B cell (primary cell): ENCODE data around the gene TNFRSF25. TPM values are rescaled to one million over a fixed set of nuclear protein-coding genes. Genes with fewer than 3 reads are reported as not detected.

ENCODE experiments used
- ATAC-seq: fragments of 200-7000 bp; cut with Tn5 transposase; one replicate; pipeline ENCODE4 v1.10.0; 2021; ENCODE audit warnings: low read depth, mild to moderate bottlenecking, moderate number of reproducible peaks, moderate library complexity
- CTCF ChIA-PET: fragments of 350-600 bp; sonication (Branson Sonifier 250); formaldehyde crosslinking; loops from one replicate; lab custom pipeline; 2021; ENCODE audit warnings: antibody characterized with exemption, inconsistent platforms; lab: Charles Lee
- POLR2A ChIA-PET: fragments of 350-600 bp; sonication (Branson Sonifier 250); formaldehyde crosslinking; loops from one replicate; lab custom pipeline; 2021; ENCODE audit warnings: antibody characterized with exemption; lab: Charles Lee
- DNase-seq: peaks from one replicate; pipeline ENCODE4 v3.0.0; 2013
- H2AFZ ChIP-seq: 2 replicates; pipeline ENCODE4 v1.6.1; 2012; ENCODE audit warnings: mild to moderate bottlenecking, low read depth, low read length; ENCODE audit not compliant: insufficient read depth, poor library complexity, severe bottlenecking
- H3K27ac ChIP-seq, 2 donors: 1 replicate in 1 of 2; 2 replicates in 1 of 2; pipeline ENCODE4 v1.5.1; 2012 to 2013; ENCODE audit warnings: low read length in 2 of 2, mild to moderate bottlenecking in 2 of 2, moderate library complexity in 1 of 2
- H3K27me3 ChIP-seq, 4 experiments: fragments of 200-600 bp in 1 of 4; sonication (generic) in 1 of 4; replicated peaks in 1 of 4; 1 replicate in 2 of 4; 2 replicates in 2 of 4; pipeline versions ENCODE4 v1.6.1 to v1.7.0; 2013 to 2016; ENCODE audit warnings: low read length in 3 of 4, mild to moderate bottlenecking in 2 of 4, mixed read lengths in 1 of 4, moderate library complexity in 1 of 4; ENCODE audit not compliant: insufficient read depth in 4 of 4, control insufficient read depth in 3 of 4; ENCODE audit errors: control extremely low read depth in 1 of 4
- H3K36me3 ChIP-seq, 2 experiments: replicated peaks in 1 of 2; 1 replicate in 1 of 2; 2 replicates in 1 of 2; pipeline versions ENCODE4 v1.6.1 to v1.7.1; 2013; ENCODE audit warnings: low read length in 1 of 2; ENCODE audit not compliant: insufficient read depth in 2 of 2, control insufficient read depth in 1 of 2; ENCODE audit errors: control extremely low read depth in 1 of 2, extremely low read depth in 1 of 2
- H3K4me1 ChIP-seq, 2 donors: fragments of 200-600 bp in 1 of 2; sonication (generic) in 1 of 2; 1 replicate in 1 of 2; 2 replicates in 1 of 2; pipeline versions ENCODE4 v1.5.1 to v1.6.1; 2013 to 2017; ENCODE audit warnings: low read length in 2 of 2; ENCODE audit not compliant: control insufficient read depth in 2 of 2, insufficient read depth in 2 of 2
- H3K4me2 ChIP-seq: replicated peaks from 2 replicates; pipeline ENCODE3; 2012; ENCODE audit warnings: mild to moderate bottlenecking, low read depth, low read length; ENCODE audit not compliant: poor library complexity, severe bottlenecking
- H3K4me3 ChIP-seq, 5 experiments: fragments of 200-600 bp in 1 of 5; sonication (generic) in 1 of 5; 1 replicate in 3 of 5; 2 replicates in 2 of 5; pipeline versions ENCODE4 v1.5.1 to v1.7.0; 2011 to 2016; ENCODE audit warnings: low read length in 4 of 5, mild to moderate bottlenecking in 4 of 5, low read depth in 2 of 5, control low read depth in 1 of 5, moderate library complexity in 1 of 5; ENCODE audit not compliant: insufficient read depth in 1 of 5; ENCODE audit errors: control extremely low read depth in 1 of 5, extremely low read depth in 1 of 5
- H3K79me2 ChIP-seq: fragments of 200-600 bp; sonication (generic); one replicate; pipeline ENCODE4 v1.6.0; 2016; ENCODE audit warnings: low read length; ENCODE audit not compliant: control insufficient read depth, insufficient read depth
- H3K9ac ChIP-seq: fragments of 200-600 bp; sonication (generic); 2 replicates; pipeline ENCODE4 v1.6.1; 2017; ENCODE audit warnings: mild to moderate bottlenecking, low read length, moderate library complexity
- H3K9me3 ChIP-seq, 3 donors: one replicate each; pipeline versions ENCODE4 v1.6.1 to v1.7.1; 2013; ENCODE audit warnings: low read length in 2 of 3; ENCODE audit not compliant: control insufficient read depth in 2 of 3, insufficient read depth in 1 of 3; ENCODE audit errors: control extremely low read depth in 1 of 3
- H4K20me1 ChIP-seq: 2 replicates; pipeline ENCODE4 v1.6.0; 2012; ENCODE audit warnings: mild to moderate bottlenecking, low read length; ENCODE audit not compliant: insufficient read depth, control insufficient read depth, poor library complexity, severe bottlenecking
- H3K27ac Mint-ChIP-seq: one replicate; pipeline ENCODE4 v1.8.0; 2021; ENCODE audit warnings: mixed read lengths
- H3K27me3 Mint-ChIP-seq: one replicate; pipeline ENCODE4 v1.8.0; 2021; ENCODE audit warnings: mixed read lengths
- H3K4me1 Mint-ChIP-seq: one replicate; pipeline ENCODE4 v1.8.0; 2021; ENCODE audit warnings: mixed read lengths
- H3K4me3 Mint-ChIP-seq: one replicate; pipeline ENCODE4 v1.8.0; 2021; ENCODE audit warnings: mixed read lengths
- H3K9me3 Mint-ChIP-seq: one replicate; pipeline ENCODE4 v1.8.0; 2022; ENCODE audit warnings: mixed read lengths; ENCODE audit not compliant: insufficient read depth
- EZH2 ChIP-seq: IDR thresholded peaks from 2 replicates; pipeline ENCODE4 v1.6.1; 2012; ENCODE audit warnings: borderline replicate concordance, low read depth, mild to moderate bottlenecking, moderate library complexity, low read length; ENCODE audit not compliant: insufficient read depth, poor library complexity, severe bottlenecking
- WGBS: methylation state at CpG from one replicate; pipeline ENCODE4 v1.1.5; 2013; ENCODE audit warnings: missing lambda C conversion rate; ENCODE audit not compliant: insufficient coverage; 5-methylcytosine and 5-hydroxymethylcytosine counted together
- intact Hi-C: fragments of 100-400 bp; cut with micrococcal nuclease; formaldehyde crosslinking; loops from one replicate; pipeline ENCODE4 v1.10.0; 2022
- polyA plus RNA-seq: library from polyadenylated mRNA; depleted of rRNA; stranded (reverse); fragments of >200 nt; gene quantifications from 2 replicates; pipeline ENCODE4 v1.2.3, GENCODE V29; 2012
- total RNA-seq, 2 donors: library from RNA; stranded (reverse); fragments of 120-200 nt in 1 of 2; gene quantifications; 1 replicate in 1 of 2; 2 replicates in 1 of 2; pipeline versions ENCODE4 v1.2.3 to v1.2.4, GENCODE V29; 2013 to 2022
- TF ChIP-seq, protein P1 (sequence below): fragments of 200-600 bp; IDR thresholded peaks from one replicate; pipeline ENCODE4 v1.8.0; 2022; ENCODE audit warnings: antibody characterized with exemption, mild to moderate bottlenecking

The TNFRSF25 gene
- total and polyA plus RNA-seq, 2 donors (not counting 1 experiment from before 2014, with no cell fraction given) = 2.6 to 7.1 TPM

DNA sequence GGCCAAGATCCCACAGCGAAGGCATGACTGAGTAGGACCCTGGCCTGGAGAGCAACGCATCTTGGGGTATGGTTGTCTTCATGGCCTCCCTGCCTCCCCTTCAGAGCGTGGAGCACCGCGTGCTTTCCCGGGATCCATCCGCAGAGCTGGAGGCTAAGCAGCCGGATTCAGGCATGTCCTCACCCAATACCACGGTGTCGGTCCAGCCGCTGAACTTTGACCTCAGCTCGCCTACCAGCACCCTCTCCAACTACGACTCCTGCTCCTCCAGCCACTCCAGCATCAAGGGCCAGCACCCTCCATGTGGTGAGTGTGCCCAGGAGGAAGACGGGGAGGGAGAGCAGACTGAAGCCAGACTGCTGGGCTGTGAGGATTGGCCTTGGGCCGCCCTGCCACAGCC is 21.6 kb downstream of the TNFRSF25 start:
- ATAC-seq (no peak), DNase-seq (no peak)
- no peaks in the 10 kb centered on the region for H3K36me3 ChIP-seq
- peaks cover 18 to 26% of the 10 kb centered on the region in 2 donors for H3K4me1 ChIP-seq
- peaks cover 0 to 9% (median 0%) of the 10 kb centered on the region in 3 donors for H3K9me3 ChIP-seq
- no peak for TF ChIP-seq EZH2
- TF ChIP-seq, protein P1, sequence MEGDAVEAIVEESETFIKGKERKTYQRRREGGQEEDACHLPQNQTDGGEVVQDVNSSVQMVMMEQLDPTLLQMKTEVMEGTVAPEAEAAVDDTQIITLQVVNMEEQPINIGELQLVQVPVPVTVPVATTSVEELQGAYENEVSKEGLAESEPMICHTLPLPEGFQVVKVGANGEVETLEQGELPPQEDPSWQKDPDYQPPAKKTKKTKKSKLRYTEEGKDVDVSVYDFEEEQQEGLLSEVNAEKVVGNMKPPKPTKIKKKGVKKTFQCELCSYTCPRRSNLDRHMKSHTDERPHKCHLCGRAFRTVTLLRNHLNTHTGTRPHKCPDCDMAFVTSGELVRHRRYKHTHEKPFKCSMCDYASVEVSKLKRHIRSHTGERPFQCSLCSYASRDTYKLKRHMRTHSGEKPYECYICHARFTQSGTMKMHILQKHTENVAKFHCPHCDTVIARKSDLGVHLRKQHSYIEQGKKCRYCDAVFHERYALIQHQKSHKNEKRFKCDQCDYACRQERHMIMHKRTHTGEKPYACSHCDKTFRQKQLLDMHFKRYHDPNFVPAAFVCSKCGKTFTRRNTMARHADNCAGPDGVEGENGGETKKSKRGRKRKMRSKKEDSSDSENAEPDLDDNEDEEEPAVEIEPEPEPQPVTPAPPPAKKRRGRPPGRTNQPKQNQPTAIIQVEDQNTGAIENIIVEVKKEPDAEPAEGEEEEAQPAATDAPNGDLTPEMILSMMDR = no peak
- CTCF ChIA-PET = no interaction called here
- H2AFZ ChIP-seq = no peak overlapping the region
- Mint-ChIP-seq H3K4me1 (peaks cover 19% of the 10 kb centered on the region), H3K27ac (no peak overlapping the region), H3K4me3 (no peak overlapping the region), H3K27me3 (peaks cover 37% of the 10 kb centered on the region), H3K9me3 (no peaks in the 10 kb centered on the region)
- H4K20me1 ChIP-seq = no peaks in the 10 kb centered on the region
- no peak overlapping the region for H3K9ac ChIP-seq
- peaks cover 0 to 62% (median 21%) of the 10 kb centered on the region in 4 experiments for H3K27me3 ChIP-seq
- POLR2A ChIA-PET = no interaction called here
- intact Hi-C loops = no loop called here
- no peaks in the 10 kb centered on the region for H3K79me2 ChIP-seq
- no peak overlapping the region for H3K4me3 ChIP-seq
- no peak overlapping the region for H3K4me2 ChIP-seq
- H3K27ac ChIP-seq = no peak overlapping the region
- WGBS = 94% methylated on average over 13 of the region's 15 CpGs

DNA sequence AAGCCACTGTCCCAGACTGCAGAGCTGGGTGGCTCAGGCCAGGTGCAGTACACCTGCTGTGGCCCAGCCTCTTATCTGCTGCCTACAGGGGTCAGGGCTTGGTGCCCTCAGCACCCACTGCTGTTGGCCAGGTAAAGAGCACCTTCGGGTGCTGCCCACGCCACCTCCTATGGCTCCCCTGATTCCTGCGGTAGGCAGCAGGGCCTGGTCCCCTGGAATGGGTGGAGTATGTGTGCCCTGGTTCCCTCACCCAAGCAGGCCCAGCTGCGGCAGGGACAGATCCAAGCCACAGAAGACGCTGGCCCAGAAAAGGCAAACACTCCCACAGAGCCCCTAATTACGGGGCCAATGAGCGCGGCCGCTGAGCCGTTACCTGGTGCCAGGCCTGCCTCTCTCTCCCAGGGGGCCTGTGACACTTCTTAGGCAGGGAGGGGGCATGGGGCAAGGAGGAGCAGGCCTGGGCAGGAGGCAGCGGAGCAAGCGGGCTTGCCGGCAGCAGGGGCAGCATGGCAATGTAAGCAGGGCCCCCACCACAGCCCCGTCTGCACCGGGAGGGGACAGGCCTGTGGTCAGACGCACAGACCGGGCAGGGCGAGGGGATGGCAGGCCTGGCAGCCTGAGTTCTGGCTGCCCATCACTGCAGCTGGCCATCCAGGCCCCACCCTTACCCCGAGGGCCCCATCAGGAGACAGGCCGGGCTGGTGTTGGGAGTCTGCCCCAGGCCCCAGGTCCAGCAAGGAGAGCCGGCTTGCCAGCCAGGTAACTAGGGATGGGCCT is 22.4 kb downstream of the TNFRSF25 start:
- no peak overlapping the region for H2AFZ ChIP-seq
- H3K4me3 Mint-ChIP-seq = no peak overlapping the region
- ChIA-PET POLR2A (no interaction called here), CTCF (no interaction called here)
- no peak for DNase-seq
- H4K20me1 ChIP-seq = no peaks in the 10 kb centered on the region
- no peak for TF ChIP-seq EZH2
- TF ChIP-seq, protein P1 = no peak
- peaks cover 16% of the 10 kb centered on the region for H3K4me1 Mint-ChIP-seq
- peaks cover 0 to 9% (median 0%) of the 10 kb centered on the region in 3 donors for H3K9me3 ChIP-seq
- no peak for ATAC-seq
- H3K27ac Mint-ChIP-seq = no peak overlapping the region
- WGBS = 85% methylated on average over 13 of the region's 21 CpGs
- intact Hi-C loops = no loop called here
- H3K27me3 Mint-ChIP-seq = peaks cover 37% of the 10 kb centered on the region
- no peak overlapping the region for H3K27ac ChIP-seq
- H3K4me3 ChIP-seq = no peak overlapping the region
- H3K9me3 Mint-ChIP-seq = no peaks in the 10 kb centered on the region
- H3K27me3 ChIP-seq = peaks cover 0 to 59% (median 23%) of the 10 kb centered on the region in 4 experiments
- H3K4me2 ChIP-seq = no peak overlapping the region
- no peaks in the 10 kb centered on the region for H3K79me2 ChIP-seq
- peaks cover 18 to 26% of the 10 kb centered on the region in 2 donors for H3K4me1 ChIP-seq
- H3K36me3 ChIP-seq = no peaks in the 10 kb centered on the region
- H3K9ac ChIP-seq = no peak overlapping the region
